Measurements from ENCODE around the gene TMEM121. TPM values are rescaled to one million over a fixed set of nuclear protein-coding genes. Genes with fewer than 3 reads are reported as not detected.
A peak's percentile ranks its signal among the peaks of the same experiment; 100 is the strongest.

Gene TMEM121
- total RNA-seq, 1 experiment from 2014 or later, result 33.6 TPM

GRCh38 chr14:105519946-105520698 is 6.3 kb upstream of the TMEM121 start:
- BruUV-seq (replicated peaks), result no TSS peak

GRCh38 chr14:105525326-105525725 is 1.1 kb upstream of the TMEM121 start:
- Histone ChIP-seq H3K4me2 (ENCODE audit: low read length) (no peak overlapping the region), H3K4me3 (ENCODE audit: low read length) (no peak overlapping the region), H4K20me1 (ENCODE audit: low read length) (no peaks in the 10 kb centered on the region), H3K79me2 (ENCODE audit: low read length) (peaks cover 9% of the 10 kb centered on the region; the same call in 1 of the 2 replicates), H2AFZ (ENCODE audit: low read length) (no peak overlapping the region), H3K9me2 (replicated peaks; ENCODE audit: low read length) (no peaks in the 10 kb centered on the region), H3K27ac (ENCODE audit: low read length) (no peak overlapping the region), H3F3A (ENCODE audit: low read length, unreplicated experiment) (no peaks in the 10 kb centered on the region), H3K27me3 (ENCODE audit: low read length) (no peaks in the 10 kb centered on the region), H3K9ac (ENCODE audit: low read length) (no peak overlapping the region), H3K36me3 (ENCODE audit: low read depth, low read length) (no peaks in the 10 kb centered on the region), H3K4me1 (ENCODE audit: insufficient read depth, low read length) (peaks cover 10% of the 10 kb centered on the region; the same call in 1 of the 2 replicates), H3K9me3 (ENCODE audit: low read length) (no peaks in the 10 kb centered on the region)
- no peak for DNase-seq
- intact Hi-C loops (cut with micrococcal nuclease), result no loop called here
- TF ChIP-seq EZH2phosphoT487 (IDR thresholded peaks at IDR 0.05; ENCODE audit: borderline replicate concordance, low read length) (no peak), EZH2 (IDR thresholded peaks at IDR 0.05; ENCODE audit: low read length, unreplicated experiment) (no peak)
- TF ChIP-seq, protein P1, sequence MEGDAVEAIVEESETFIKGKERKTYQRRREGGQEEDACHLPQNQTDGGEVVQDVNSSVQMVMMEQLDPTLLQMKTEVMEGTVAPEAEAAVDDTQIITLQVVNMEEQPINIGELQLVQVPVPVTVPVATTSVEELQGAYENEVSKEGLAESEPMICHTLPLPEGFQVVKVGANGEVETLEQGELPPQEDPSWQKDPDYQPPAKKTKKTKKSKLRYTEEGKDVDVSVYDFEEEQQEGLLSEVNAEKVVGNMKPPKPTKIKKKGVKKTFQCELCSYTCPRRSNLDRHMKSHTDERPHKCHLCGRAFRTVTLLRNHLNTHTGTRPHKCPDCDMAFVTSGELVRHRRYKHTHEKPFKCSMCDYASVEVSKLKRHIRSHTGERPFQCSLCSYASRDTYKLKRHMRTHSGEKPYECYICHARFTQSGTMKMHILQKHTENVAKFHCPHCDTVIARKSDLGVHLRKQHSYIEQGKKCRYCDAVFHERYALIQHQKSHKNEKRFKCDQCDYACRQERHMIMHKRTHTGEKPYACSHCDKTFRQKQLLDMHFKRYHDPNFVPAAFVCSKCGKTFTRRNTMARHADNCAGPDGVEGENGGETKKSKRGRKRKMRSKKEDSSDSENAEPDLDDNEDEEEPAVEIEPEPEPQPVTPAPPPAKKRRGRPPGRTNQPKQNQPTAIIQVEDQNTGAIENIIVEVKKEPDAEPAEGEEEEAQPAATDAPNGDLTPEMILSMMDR (conservative IDR thresholded peaks at IDR 0.05; ENCODE audit: low read depth, low read length), result no peak
- ChIA-PET CTCF (interaction anchor here (0.7 kb wide), 1 partner anchor 318 kb away, joined by 4 read pairs; no protein-coding TSS in a partner anchor), POLR2A (ENCODE audit: unreplicated experiment) (no interaction called here)
- BruUV-seq (replicated peaks), result no TSS peak
- ATAC-seq, result no peak

More at GRCh38 chr14:105519946-105520698, 6.3 kb upstream of the TMEM121 start:
- H3K9me3 ChIP-seq (ENCODE audit: low read length), result no peaks in the 10 kb centered on the region
- CTCF ChIA-PET, result no interaction called here
- H3K4me1 ChIP-seq (ENCODE audit: insufficient read depth, low read length), result no peaks in the 10 kb centered on the region
- no peak overlapping the region for H3K4me3 ChIP-seq (ENCODE audit: low read length)
- ATAC-seq (no peak), DNase-seq (no peak)
- H4K20me1 ChIP-seq (ENCODE audit: low read length), result no peaks in the 10 kb centered on the region
- no peak overlapping the region for H3K4me2 ChIP-seq (ENCODE audit: low read length)
- no peaks in the 10 kb centered on the region for H3F3A ChIP-seq (ENCODE audit: low read length, unreplicated experiment)
- no peak overlapping the region for H3K9ac ChIP-seq (ENCODE audit: low read length)
- H3K9me2 ChIP-seq (replicated peaks; ENCODE audit: low read length), result no peaks in the 10 kb centered on the region
- intact Hi-C loops (cut with micrococcal nuclease), result no loop called here
- peaks cover 4% of the 10 kb centered on the region; the same call in 1 of the 2 replicates for H3K27me3 ChIP-seq (ENCODE audit: low read length)
- H2AFZ ChIP-seq (ENCODE audit: low read length), result no peak overlapping the region
- no peaks in the 10 kb centered on the region for H3K36me3 ChIP-seq (ENCODE audit: low read depth, low read length)
- POLR2A ChIA-PET (ENCODE audit: unreplicated experiment), result no interaction called here
- no peak overlapping the region for H3K27ac ChIP-seq (ENCODE audit: low read length)
- TF ChIP-seq EZH2phosphoT487 (IDR thresholded peaks at IDR 0.05; ENCODE audit: borderline replicate concordance, low read length) (no peak), EZH2 (IDR thresholded peaks at IDR 0.05; ENCODE audit: low read length, unreplicated experiment) (no peak)
- TF ChIP-seq, protein P1 (conservative IDR thresholded peaks at IDR 0.05; ENCODE audit: low read depth, low read length), result no peak
- H3K79me2 ChIP-seq (ENCODE audit: low read length), result no peaks in the 10 kb centered on the region

DNA sequence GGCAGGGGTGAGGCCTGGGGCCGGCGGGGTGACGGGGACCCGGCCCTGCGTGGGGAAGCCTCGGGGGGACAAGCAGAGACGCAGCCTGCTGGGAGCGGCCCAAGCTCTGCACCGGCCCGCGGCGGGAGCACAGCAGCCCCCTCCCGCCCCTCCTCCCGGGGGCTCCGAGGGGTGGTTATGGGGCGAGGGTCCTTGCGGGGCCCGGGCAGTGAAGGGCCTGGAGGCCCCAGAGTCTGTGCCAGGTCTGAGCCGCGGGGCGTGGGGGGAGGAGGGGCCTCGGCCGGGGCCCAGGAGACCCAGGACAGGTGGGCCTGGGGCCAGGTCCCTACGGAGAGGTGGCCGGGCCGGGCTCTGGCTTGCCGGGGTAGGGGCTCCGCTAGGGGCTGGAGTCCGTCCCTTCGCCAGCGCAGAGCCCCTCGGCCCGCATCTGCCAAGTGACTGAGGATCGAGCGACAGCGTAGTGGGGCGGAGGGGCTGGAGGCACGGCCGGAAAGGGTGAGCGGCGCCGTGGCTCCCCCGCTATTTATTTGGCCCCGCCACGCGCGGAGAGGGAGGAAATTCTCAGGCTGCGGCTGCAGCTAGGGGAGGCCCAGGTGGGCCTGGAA is 495 bp downstream of the TMEM121 start:
- Histone ChIP-seq H3K4me3 (ENCODE audit: low read length) (peak overlapping the region; percentile 75), H3F3A (ENCODE audit: low read length, unreplicated experiment) (no peaks in the 10 kb centered on the region), H3K27ac (ENCODE audit: low read length) (no peak overlapping the region), H3K9me2 (replicated peaks; ENCODE audit: low read length) (no peaks in the 10 kb centered on the region), H3K9ac (ENCODE audit: low read length) (peak overlapping the region; percentile 74), H3K4me1 (ENCODE audit: insufficient read depth, low read length) (peaks cover 10% of the 10 kb centered on the region; the same call in 1 of the 2 replicates), H3K27me3 (ENCODE audit: low read length) (no peaks in the 10 kb centered on the region), H3K4me2 (ENCODE audit: low read length) (peak overlapping the region; percentile 94), H3K79me2 (ENCODE audit: low read length) (peaks cover 9% of the 10 kb centered on the region; the same call in 1 of the 2 replicates), H3K9me3 (ENCODE audit: low read length) (no peaks in the 10 kb centered on the region), H3K36me3 (ENCODE audit: low read depth, low read length) (no peaks in the 10 kb centered on the region), H4K20me1 (ENCODE audit: low read length) (no peaks in the 10 kb centered on the region), H2AFZ (ENCODE audit: low read length) (peak overlapping the region; percentile 82)
- ChIA-PET POLR2A (ENCODE audit: unreplicated experiment) (no interaction called here), CTCF (no interaction called here)
- no TSS peak for BruUV-seq (replicated peaks)
- peak; percentile 5 for ATAC-seq
- intact Hi-C loops (cut with micrococcal nuclease), result no loop called here
- no peak for DNase-seq
- TF ChIP-seq EZH2phosphoT487 (IDR thresholded peaks at IDR 0.05; ENCODE audit: borderline replicate concordance, low read length) (no peak), EZH2 (IDR thresholded peaks at IDR 0.05; ENCODE audit: low read length, unreplicated experiment) (no peak)
- TF ChIP-seq, protein P1 (conservative IDR thresholded peaks at IDR 0.05; ENCODE audit: low read depth, low read length), result no peak

All from PC-3 (cell line).